Epithelial cell of proximal tubule (primary cell): ENCODE results near the gene RPL6. TPM values are rescaled to one million over a fixed set of nuclear protein-coding genes. Genes with fewer than 3 reads are reported as not detected.
"Not testable (repeated sequence)": the region's sequence is repeated elsewhere in the genome, so short reads cannot be mapped to it uniquely, and the experiment has no call there.

Experiments used
- DNase-seq: peaks from one replicate; pipeline ENCODE4 v3.0.0-alpha.2; 2011; ENCODE audit warnings: low read depth
- H3K4me3 ChIP-seq: 2 replicates; pipeline ENCODE4 v1.5.1; 2011; ENCODE audit warnings: low read depth, mild to moderate bottlenecking, low read length
- total RNA-seq: library from RNA; depleted of rRNA; stranded (reverse); fragments of >200 nt; gene quantifications from 2 replicates; pipeline ENCODE4 v1.2.3, GENCODE V29; 2015
- TF ChIP-seq, protein P1 (sequence below): conservative IDR thresholded peaks from 2 replicates; pipeline ENCODE4 v1.5.1; 2012; ENCODE audit warnings: low read depth, mild to moderate bottlenecking, low read length

Gene RPL6
- total RNA-seq, 1 donor from 2014 or later = 2,357 TPM

DNA sequence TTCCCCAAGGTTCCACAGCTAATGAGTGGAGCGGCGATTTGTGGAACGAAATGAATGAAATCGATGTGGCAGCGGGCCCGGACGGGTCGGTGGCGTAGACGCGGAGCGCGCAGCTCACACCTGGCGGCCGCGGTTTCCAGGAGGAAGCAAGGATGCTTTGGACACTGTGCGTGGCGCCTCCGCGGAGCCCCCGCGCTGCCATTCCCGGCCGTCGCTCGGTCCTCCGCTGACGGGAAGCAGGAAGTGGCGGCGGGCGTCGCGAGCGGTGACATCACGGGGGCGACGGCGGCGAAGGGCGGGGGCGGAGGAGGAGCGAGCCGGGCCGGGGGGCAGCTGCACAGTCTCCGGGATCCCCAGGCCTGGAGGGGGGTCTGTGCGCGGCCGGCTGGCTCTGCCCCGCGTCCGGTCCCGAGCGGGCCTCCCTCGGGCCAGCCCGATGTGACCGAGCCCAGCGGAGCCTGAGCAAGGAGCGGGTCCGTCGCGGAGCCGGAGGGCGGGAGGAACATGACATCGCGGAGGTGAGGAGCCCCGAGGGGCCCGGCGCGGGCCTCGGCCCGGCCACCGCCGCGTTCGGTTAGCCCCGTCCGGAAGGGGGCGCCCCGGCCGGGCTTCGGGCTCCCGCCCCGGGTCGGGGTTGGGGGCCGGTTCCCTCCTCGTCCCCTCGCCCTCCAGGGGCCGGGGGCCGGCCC lies 9.3 kb upstream of the RPL6 start, which contains the start of gene PTPN11:
Gene PTPN11, plus strand, starts transcription at position 340 of the 689 bp plus-strand sequence. Its CDS starts 165 bp downstream, at position 505.
- TF ChIP-seq, protein P1, sequence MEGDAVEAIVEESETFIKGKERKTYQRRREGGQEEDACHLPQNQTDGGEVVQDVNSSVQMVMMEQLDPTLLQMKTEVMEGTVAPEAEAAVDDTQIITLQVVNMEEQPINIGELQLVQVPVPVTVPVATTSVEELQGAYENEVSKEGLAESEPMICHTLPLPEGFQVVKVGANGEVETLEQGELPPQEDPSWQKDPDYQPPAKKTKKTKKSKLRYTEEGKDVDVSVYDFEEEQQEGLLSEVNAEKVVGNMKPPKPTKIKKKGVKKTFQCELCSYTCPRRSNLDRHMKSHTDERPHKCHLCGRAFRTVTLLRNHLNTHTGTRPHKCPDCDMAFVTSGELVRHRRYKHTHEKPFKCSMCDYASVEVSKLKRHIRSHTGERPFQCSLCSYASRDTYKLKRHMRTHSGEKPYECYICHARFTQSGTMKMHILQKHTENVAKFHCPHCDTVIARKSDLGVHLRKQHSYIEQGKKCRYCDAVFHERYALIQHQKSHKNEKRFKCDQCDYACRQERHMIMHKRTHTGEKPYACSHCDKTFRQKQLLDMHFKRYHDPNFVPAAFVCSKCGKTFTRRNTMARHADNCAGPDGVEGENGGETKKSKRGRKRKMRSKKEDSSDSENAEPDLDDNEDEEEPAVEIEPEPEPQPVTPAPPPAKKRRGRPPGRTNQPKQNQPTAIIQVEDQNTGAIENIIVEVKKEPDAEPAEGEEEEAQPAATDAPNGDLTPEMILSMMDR = peak; percentile 47
- no peak for DNase-seq
- peak within 1 kb of the TSS; percentile 72 for H3K4me3 ChIP-seq

DNA sequence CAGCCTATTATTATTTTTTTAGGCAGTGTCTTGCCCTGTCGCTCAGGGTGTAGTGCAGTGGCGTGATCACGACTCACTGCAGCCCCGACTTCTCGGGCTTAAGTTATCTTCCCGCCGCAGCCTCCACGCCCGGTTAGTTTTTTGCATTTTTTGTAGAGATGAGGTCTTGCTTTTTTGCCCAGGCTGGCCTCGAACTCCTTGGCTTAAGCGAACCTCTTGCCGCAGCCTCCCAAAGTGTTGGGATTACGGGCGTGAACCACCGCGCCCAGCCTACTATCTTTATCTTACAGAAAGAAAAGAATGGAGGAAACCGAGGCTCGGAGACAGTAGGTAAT lies 8.8 kb upstream of the RPL6 start:
- TF ChIP-seq, protein P1 = no peak
- peak overlapping the region; percentile 72 for H3K4me3 ChIP-seq
- no peak for DNase-seq

DNA sequence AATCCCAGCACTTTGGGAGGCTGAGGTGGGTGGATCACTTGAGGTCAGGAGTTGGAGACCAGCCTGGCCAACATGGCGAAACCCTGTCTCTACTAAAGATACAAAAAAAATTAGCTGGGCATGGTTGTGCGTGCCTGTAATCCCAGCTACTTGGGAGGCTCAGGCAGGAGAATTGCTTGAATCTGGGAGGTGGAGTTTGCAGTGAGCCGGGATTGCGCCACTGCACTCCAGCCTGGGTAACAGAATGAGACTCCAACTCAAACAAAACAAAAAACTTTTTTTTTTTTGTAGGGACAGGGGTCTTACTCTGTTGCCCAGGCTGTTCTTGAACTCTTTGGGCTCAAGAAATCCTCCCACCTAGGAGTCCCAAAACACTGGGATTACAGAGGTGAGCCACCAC lies 6.1 kb upstream of the RPL6 start:
- H3K4me3 ChIP-seq, DNase-seq: not testable (repeated sequence)

DNA sequence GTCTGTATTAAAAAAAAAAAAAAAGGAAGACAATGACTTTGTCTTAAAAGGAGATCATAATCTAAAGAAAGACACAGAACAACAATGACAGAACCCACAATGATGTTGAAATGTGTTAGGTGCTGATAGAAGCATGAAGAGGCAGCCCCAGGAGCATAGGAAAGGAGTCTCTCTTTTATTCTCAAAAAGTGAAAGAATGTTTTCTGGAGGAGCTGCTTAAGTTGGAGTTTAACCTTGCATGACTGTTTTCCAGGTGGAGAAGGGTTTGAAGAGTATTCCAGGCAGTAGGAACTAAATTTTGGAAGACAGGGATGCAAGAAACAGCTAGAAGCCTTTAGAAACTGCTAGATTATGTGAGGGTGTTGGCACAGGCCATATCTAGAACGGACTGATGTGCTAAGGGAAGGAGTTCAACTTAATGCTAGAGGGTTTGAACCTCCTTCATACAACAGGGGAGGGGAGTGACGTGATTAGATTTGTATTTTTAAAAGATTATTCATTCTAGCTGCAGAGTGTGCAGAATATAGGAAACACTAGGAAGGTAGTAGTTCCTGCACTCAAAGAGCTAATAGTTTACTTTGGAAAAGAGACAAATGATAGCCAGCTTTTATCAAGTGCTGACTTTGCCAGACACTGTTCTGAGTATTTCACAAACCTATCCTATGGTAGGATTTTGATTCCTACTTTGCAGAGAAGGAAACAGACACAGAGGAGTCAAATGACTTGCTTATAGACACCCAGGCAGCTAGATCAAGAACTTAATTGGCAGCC lies 4.6 kb upstream of the RPL6 start:
- no peak for DNase-seq
- TF ChIP-seq, protein P1 = no peak
- no peak overlapping the region for H3K4me3 ChIP-seq

DNA sequence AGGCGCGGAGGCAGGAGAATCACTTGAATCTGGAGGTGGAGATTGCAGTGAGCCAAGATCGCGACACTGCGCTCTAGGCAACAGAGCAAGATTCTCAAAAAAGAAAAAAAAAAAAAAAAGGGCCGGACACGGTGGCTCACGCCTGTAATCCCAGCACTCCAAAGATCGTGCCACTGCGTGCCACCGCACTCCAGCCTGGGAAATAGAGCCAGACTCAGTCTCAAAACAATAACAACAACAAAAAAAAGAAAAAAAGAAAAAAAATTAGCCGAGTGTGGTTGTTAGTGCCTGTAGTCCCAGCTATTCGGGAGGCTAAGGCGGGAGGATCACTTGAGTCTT lies 470 bp upstream of the RPL6 start:
- TF ChIP-seq, protein P1 = no peak
- peak overlapping the region; percentile 88 for H3K4me3 ChIP-seq
- no peak for DNase-seq

DNA sequence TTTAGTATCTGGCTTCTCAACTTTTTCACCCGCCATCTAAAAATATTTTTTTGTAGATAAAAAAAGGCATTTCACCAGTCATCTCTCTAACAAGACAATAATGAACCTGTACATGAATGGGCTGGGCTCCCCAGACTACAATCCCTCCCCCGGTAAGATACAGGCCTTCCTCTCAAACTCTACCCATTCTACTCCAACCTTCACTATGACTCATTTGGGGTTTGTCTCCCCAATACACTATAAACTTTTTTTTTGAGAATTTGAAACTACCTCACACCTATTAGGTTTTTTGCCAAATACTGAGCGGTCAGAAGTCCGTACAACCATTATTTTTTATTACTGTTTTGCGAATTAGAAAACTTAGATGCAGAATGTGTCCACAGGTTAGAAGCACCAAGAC lies 784 bp downstream of the RPL6 start:
- no peak for DNase-seq
- peak overlapping the region; percentile 88 for H3K4me3 ChIP-seq
- TF ChIP-seq, protein P1 = no peak

DNA sequence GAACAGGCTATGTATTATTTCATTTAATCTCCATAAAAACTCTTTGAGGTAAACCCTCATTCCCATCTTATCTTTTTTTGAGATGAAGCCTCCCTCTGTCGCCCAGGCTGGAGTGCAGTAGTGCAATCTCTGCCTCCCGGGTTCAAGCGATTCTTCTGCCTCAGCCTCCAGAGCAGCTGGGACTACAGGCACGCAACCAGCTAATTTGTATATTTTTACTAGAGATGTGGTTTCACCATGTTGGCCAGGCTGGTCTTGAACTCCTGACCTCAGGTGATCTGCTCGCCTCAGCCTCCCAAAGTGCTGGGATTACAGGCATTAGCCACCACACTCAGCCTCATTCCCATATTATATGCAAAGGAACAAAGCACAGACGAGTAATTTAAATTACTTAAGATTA lies 1.7 kb downstream of the RPL6 start:
- DNase-seq = not testable (repeated sequence)
- peak overlapping the region; percentile 88 for H3K4me3 ChIP-seq
